Bronchial epithelial cell (primary cell): ENCODE results near the gene POM121L2. TPM values are rescaled to one million over a fixed set of nuclear protein-coding genes. Genes with fewer than 3 reads are reported as not detected.

ENCODE experiments used
- DNase-seq: peaks from one replicate; pipeline ENCODE4 v3.0.0-alpha.2; 2010; ENCODE audit warnings: low read depth
- FAIRE-seq: peaks from 2 replicates; lab custom pipeline; 2011; peaks lifted over from hg19 to GRCh38; lab: Jason Lieb, UNC
- H3K27me3 ChIP-seq: 2 replicates; pipeline ENCODE4 v1.5.1; 2011; ENCODE audit warnings: low read length; ENCODE audit not compliant: control insufficient read depth, insufficient read depth
- H3K36me3 ChIP-seq: 2 replicates; pipeline ENCODE4 v1.5.1; 2011; ENCODE audit warnings: low read length; ENCODE audit not compliant: control insufficient read depth, insufficient read depth
- H3K4me3 ChIP-seq: 2 replicates; pipeline ENCODE4 v1.5.1; 2011; ENCODE audit warnings: mild to moderate bottlenecking, low read depth, low read length, control low read depth
- total RNA-seq: library from RNA; depleted of rRNA; stranded (reverse); fragments of >200 nt; gene quantifications from 2 replicates; pipeline ENCODE4 v1.2.1, GENCODE V29; 2014
- TF ChIP-seq, protein P1 (sequence below): IDR thresholded peaks from 2 replicates; pipeline ENCODE4 v1.5.1; 2011; ENCODE audit warnings: mild to moderate bottlenecking, moderate library complexity, low read length, control low read depth, inconsistent platforms; ENCODE audit not compliant: insufficient read depth, severe bottlenecking

Gene POM121L2
- total RNA-seq, 1 donor from 2014 or later = not detected

GRCh38 chr6:27260836-27261375, 51.2 kb downstream of the POM121L2 start:
- no peak for DNase-seq
- Histone ChIP-seq H3K27me3 (no peaks in the 10 kb centered on the region), H3K4me3 (no peak overlapping the region), H3K36me3 (no peaks in the 10 kb centered on the region)
- TF ChIP-seq, protein P1, sequence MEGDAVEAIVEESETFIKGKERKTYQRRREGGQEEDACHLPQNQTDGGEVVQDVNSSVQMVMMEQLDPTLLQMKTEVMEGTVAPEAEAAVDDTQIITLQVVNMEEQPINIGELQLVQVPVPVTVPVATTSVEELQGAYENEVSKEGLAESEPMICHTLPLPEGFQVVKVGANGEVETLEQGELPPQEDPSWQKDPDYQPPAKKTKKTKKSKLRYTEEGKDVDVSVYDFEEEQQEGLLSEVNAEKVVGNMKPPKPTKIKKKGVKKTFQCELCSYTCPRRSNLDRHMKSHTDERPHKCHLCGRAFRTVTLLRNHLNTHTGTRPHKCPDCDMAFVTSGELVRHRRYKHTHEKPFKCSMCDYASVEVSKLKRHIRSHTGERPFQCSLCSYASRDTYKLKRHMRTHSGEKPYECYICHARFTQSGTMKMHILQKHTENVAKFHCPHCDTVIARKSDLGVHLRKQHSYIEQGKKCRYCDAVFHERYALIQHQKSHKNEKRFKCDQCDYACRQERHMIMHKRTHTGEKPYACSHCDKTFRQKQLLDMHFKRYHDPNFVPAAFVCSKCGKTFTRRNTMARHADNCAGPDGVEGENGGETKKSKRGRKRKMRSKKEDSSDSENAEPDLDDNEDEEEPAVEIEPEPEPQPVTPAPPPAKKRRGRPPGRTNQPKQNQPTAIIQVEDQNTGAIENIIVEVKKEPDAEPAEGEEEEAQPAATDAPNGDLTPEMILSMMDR = no peak
- FAIRE-seq = no peak

GRCh38 chr6:27260369-27260768, 51.7 kb downstream of the POM121L2 start:
- H3K4me3 ChIP-seq = no peak overlapping the region

More at GRCh38 chr6:27260369-27260768, 51.7 kb downstream of the POM121L2 start:
- FAIRE-seq (no peak), DNase-seq (no peak)
- Histone ChIP-seq H3K27me3 (no peaks in the 10 kb centered on the region), H3K36me3 (no peaks in the 10 kb centered on the region)
- TF ChIP-seq, protein P1 = no peak

Other genes starting within 250 kb of the POM121L2 start
- gene PRSS16, start 64.6 kb downstream of the POM121L2 start, total RNA-seq = 4.5 and 15.1 TPM in 2 replicates
- gene ZNF391, start 76.5 kb upstream of the POM121L2 start, total RNA-seq = 0.53 and 1.4 TPM in 2 replicates
- gene ZNF184, start 160.8 kb upstream of the POM121L2 start, total RNA-seq = 6.0 and 6.8 TPM in 2 replicates